GM12865 (cell line): ENCODE measurements around the gene FXYD2.
A peak's percentile ranks its signal among the peaks of the same experiment; 100 is the strongest.

Experiments
- DNase-seq: peaks from one replicate; pipeline ENCODE4 v3.0.0; 2010; ENCODE audit warnings: low read depth
- H3K4me3 ChIP-seq: 2 replicates; pipeline ENCODE4 v1.5.1; 2011; ENCODE audit warnings: mild to moderate bottlenecking, low read depth, low read length, control low read depth
- TF ChIP-seq, protein P1 (sequence below): IDR thresholded peaks from 2 replicates; pipeline ENCODE4 v1.5.1; 2011; ENCODE audit warnings: low read length, control low read depth, low read depth, inconsistent platforms; ENCODE audit not compliant: insufficient read depth; ENCODE audit errors: missing control alignments

FXYD2 gene

DNA sequence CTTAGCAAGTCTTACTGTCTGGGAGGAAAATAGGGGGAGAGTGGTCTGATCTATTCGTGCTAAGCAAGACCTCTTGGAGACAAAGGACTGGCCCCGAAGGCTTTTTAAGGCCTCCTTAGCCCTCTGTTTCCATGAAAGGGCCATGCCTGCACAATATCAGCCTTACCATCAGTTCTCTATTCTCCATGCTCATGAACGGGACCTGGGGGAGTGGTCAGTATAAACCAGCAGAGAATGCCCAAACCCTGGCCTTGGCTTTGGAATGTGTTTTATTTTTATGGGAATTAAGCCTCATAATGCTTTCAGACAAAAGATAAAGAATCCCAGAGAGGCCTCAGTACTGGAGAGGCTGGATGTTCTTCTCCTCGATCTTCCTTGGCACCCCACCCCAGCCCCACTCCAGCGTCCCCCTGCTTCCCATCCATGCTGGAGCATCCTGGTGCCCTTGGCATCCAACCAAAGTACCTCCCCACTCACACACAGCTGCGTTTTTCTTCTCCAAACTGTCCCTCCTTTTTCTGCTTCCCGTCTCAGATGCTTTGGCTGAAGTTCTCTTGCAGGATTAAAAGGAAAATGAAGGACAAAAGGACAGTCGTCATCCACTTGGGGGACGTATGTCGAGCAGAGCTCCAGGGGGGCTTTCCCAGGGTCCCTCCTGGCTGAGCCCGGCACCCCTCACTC is 33.3 kb upstream of the FXYD2 start:
- TF ChIP-seq, protein P1, sequence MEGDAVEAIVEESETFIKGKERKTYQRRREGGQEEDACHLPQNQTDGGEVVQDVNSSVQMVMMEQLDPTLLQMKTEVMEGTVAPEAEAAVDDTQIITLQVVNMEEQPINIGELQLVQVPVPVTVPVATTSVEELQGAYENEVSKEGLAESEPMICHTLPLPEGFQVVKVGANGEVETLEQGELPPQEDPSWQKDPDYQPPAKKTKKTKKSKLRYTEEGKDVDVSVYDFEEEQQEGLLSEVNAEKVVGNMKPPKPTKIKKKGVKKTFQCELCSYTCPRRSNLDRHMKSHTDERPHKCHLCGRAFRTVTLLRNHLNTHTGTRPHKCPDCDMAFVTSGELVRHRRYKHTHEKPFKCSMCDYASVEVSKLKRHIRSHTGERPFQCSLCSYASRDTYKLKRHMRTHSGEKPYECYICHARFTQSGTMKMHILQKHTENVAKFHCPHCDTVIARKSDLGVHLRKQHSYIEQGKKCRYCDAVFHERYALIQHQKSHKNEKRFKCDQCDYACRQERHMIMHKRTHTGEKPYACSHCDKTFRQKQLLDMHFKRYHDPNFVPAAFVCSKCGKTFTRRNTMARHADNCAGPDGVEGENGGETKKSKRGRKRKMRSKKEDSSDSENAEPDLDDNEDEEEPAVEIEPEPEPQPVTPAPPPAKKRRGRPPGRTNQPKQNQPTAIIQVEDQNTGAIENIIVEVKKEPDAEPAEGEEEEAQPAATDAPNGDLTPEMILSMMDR, result no peak
- DNase-seq, result no peak
- no peak overlapping the region for H3K4me3 ChIP-seq

DNA sequence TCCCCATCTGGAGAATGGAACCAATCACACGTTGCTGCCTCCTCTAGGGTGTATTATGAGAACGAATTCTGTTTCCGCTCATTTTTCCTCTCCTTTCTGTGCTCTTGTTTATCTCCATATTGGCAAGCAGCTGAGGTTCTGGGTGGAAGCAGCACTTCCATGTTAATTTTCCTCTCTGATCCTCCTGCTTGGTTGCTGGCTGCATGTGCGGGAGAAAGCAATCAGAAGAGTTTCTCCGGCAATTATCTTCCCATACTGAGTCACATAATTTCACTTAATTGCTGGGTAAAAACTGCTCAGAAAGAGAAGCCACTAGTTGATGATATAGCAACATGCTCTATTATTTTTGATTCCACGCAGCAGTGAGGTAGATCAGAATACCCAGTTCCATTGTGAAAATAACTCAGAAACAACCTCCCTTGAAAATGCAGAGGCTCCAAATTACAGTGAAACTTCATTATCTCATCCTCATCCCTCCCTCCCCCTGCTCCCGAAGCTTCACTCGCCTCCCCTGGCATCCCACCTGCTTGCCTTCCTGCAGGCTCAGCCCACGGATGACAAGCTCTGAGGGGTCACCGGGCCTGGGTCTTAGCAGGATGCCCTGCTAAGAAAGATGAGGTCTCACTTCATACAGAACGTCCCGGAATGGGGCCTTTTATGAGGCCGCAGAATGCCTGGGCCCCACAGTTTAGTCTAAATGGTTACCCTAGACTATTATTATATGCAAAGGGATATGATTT is 31.5 kb upstream of the FXYD2 start:
- no peak overlapping the region for H3K4me3 ChIP-seq
- TF ChIP-seq, protein P1, result no peak
- DNase-seq, result no peak

DNA sequence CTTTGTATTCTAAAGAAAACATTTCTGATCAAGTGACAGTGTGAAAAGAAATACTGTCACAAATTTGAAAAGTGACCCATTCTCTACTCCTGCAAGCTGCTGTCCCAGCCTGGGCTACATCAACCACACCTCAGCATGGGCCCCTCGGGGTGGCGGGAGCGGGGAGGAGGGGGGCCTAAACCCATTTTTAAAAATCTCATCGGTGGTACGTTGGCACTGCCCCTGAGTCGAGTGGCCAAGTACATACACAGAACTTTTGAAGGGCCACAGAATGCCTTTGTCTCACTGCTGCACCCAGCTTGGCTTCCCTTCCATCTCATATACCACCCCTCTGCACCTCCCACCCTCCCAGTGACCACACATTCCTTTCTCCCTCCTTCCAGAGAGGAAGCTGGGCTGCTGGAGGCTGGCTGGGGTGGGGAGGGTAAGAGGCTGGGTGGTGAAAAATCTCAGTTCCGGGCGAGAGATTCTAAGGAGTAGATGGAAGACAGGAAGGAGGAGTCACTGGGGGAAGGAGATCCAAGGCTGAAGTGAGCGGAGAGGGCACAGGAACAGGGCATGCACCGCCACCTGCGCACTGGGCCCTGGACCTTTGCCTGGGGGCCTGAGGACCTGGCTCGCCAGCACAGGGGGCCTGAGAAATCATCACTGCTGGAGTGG is 30.8 kb upstream of the FXYD2 start:
- H3K4me3 ChIP-seq, result no peak overlapping the region
- TF ChIP-seq, protein P1, result no peak
- no peak for DNase-seq

DNA sequence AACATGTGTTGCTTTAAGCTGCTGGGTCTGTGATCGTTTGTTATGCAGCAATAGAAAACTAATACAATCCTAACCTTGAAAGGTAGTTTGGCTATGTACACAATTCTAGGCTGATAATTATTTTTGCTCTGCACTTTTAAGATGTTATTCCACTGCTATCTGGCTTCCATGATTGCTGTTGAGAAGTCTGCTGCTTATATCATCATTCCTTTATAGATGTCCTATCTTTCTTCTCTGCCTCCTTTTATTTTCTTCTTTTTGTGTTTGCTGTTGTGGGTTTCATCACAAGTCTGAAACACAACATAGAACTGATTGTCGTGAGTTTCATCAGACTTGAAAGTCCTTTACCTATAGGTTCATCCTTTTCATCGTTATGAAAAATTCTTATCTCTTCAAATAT is 27.8 kb upstream of the FXYD2 start:
- DNase-seq, result no peak
- TF ChIP-seq, protein P1, result no peak
- no peak overlapping the region for H3K4me3 ChIP-seq

DNA sequence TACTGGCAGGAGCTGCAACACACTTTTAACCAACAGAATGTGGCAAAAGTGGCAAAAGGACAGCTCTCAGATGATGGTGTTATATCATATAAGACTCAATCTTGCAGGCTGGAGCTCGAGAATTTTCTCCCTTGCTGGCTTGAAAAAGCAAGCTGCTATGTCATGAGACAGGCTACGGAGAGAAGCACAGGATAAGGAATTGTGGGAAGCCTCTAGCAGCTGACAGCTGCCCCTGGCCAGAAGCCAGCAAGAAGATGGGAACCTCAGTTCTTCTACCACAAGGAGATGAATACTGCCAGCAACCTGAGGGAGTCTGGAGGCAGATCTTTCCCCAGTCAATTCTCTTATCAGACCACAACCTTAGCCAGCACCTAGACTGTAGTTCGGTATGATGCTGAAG is 27.3 kb upstream of the FXYD2 start:
- H3K4me3 ChIP-seq, result no peak overlapping the region
- DNase-seq, result no peak
- TF ChIP-seq, protein P1, result no peak

DNA sequence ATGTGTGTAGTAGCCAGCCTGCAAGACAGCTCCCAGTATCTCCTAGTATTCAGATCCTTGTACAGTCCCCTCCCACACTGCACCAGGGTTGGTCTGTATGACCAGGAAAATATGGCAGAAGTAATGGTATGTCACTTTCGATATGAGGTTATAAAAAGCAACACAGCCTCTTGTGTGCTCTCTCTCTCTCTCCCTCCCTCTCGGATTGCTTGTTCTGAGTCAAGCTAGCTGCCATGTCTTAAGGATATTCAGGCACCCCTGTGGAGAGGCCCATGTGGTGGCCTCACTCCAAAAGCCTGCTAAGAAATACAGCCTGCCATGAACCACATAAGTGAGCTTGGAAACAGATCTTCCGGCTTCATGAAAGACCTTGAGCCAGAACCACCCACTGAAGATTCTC is 26.6 kb upstream of the FXYD2 start:
- DNase-seq, result peak; percentile 25
- no peak overlapping the region for H3K4me3 ChIP-seq
- TF ChIP-seq, protein P1, result no peak
